Stomach (tissue), 9 donors: Measurements from ENCODE around the gene MCEMP1. TPM values are rescaled to one million over a fixed set of nuclear protein-coding genes. Genes with fewer than 3 reads are reported as not detected.

Experiments
- DNase-seq, 2 donors: peaks; one replicate each; pipeline versions ENCODE4 v3.0.0 to v3.0.0-alpha.2; 2013 to 2019
- H3K27ac ChIP-seq, 5 donors: fragments of 200-600 bp in 4 of 5; sonication (generic) in 4 of 5; one replicate each; pipeline ENCODE4 v1.5.1; 2013 to 2019; ENCODE audit warnings: mild to moderate bottlenecking in 1 of 5, moderate library complexity in 1 of 5
- H3K27me3 ChIP-seq, 3 donors: fragments of 200-600 bp; sonication (generic); one replicate each; pipeline ENCODE4 v1.5.1; 2017 to 2019; ENCODE audit warnings: mixed run types in 1 of 3
- H3K36me3 ChIP-seq, 4 donors: fragments of 200-600 bp; sonication (generic); 1 replicate in 3 of 4; 2 replicates in 1 of 4; pipeline ENCODE4 v1.5.1; 2016 to 2019
- H3K4me1 ChIP-seq, 4 donors: fragments of 200-600 bp; sonication (generic); one replicate each; pipeline ENCODE4 v1.5.1; 2016 to 2019
- H3K4me3 ChIP-seq, 4 donors: fragments of 200-600 bp; sonication (generic) in 3 of 4; one replicate each; pipeline ENCODE4 v1.5.1; 2016 to 2019; ENCODE audit warnings: mild to moderate bottlenecking in 1 of 4
- H3K9me3 ChIP-seq, 4 donors: fragments of 200-600 bp; sonication (generic); one replicate each; pipeline ENCODE4 v1.5.1; 2016 to 2019
- EP300 ChIP-seq: sonication (generic); formaldehyde crosslinking; IDR thresholded peaks from one replicate; pipeline ENCODE4 v1.6.1; 2017; ENCODE audit warnings: antibody characterized with exemption
- POLR2A ChIP-seq, 4 donors: fragments of 450-650 bp; IDR thresholded peaks; one replicate each; pipeline ENCODE4 v1.6.1; 2016; ENCODE audit warnings: antibody characterized with exemption in 4 of 4, control low read depth in 2 of 4, mild to moderate bottlenecking in 1 of 4, moderate library complexity in 1 of 4
- POLR2AphosphoS5 ChIP-seq, 3 donors: sonication (generic); formaldehyde crosslinking; IDR thresholded peaks; one replicate each; pipeline ENCODE4 v1.6.1; 2016; ENCODE audit warnings: antibody characterized with exemption in 3 of 3
- WGBS, 5 donors: extraction: QIAGEN DNeasy Blood & Tissue Kit in 3 of 5; methylation state at CpG; one replicate each; pipeline versions ENCODE4 v1.1.5 to v1.1.7; 2013 to 2018; 5-methylcytosine and 5-hydroxymethylcytosine counted together
- intact Hi-C: fragments of 100-400 bp; cut with DNase I; formaldehyde crosslinking; loops from one replicate; pipeline ENCODE4 v1.15.1; 2023; ENCODE audit warnings: low total_unique reads
- polyA plus RNA-seq, 3 donors: library from polyadenylated mRNA; stranded (reverse); fragments of 200-250 nt; gene quantifications; one replicate each; pipeline ENCODE4 v1.2.3, GENCODE V29; 2013
- total RNA-seq, 5 donors: library from RNA; depleted of rRNA; stranded (reverse); fragments of >200 nt; gene quantifications; one replicate each; pipeline versions ENCODE4 v1.1.0 to v1.2.3, GENCODE V29; 2014 to 2016
- TF ChIP-seq, protein P1 (sequence below), 7 experiments: fragments of 450-650 bp in 4 of 7; fragments of 200-600 bp in 3 of 7; sonication (generic) in 3 of 7; IDR thresholded peaks; one replicate each; pipeline ENCODE4 v1.5.1; 2016 to 2019; ENCODE audit warnings: antibody characterized with exemption in 7 of 7, control low read depth in 2 of 7, mild to moderate bottlenecking in 1 of 7
- donor health status: healthy with polysubstance abuse.
- donor health status: Bipolar disorder and iron deficiency.
- donor health status: healthy.

Gene MCEMP1
- total and polyA plus RNA-seq, 8 donors = 0.37 to 9.1 (median 0.94) TPM; not detected in 2

DNA sequence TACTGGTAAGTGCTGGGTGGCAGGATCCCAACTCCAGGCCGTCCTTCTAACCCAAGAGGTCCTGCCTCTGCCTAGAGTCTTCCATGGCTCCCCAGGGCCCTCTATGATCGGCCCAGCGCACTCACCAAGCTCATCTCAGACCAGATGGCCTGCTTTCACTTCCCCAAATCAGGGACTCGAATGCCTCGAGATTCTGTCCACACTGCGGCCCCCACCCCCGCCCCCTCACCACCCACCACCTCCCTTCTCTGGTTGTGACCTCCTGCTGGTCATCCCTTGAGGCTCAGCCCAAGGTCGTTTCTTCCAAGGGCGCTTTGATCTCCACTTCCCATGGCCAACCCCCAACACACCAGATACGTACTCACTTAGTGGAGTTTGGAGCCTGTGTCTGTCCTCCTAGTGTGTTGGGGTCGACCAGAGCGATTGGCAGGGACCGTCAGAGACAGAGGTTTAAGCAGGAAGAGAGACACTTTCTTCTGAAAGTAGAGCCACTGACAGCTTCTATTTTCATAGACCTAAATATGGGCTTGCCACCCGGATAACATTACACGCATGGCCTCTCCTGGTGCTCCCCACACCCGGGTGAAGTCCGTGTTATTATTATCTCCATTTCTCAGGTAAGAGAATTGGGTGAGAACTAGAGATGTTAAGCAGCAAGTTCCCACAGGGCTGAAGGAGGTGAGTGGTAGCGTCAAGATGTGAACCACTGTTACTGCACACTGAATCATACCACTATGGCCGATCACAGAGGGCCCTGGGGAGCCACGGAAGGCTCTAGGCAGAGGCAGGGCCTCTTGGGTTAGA is 25.0 kb downstream of the MCEMP1 start, which contains the start of gene FCER2:
TSS of gene FCER2 (minus strand) at position 478 of the 804 bp plus-strand sequence. CDS start 2,371 bp downstream, outside the sequence.
- no peaks in the 10 kb centered on the region for H3K36me3 ChIP-seq
- TF ChIP-seq POLR2A (IDR thresholded peaks at IDR 0.05) = no peak
- TF ChIP-seq EP300 = no peak
- no peak for TF ChIP-seq POLR2AphosphoS5 (IDR thresholded peaks at IDR 0.05)
- TF ChIP-seq, protein P1, sequence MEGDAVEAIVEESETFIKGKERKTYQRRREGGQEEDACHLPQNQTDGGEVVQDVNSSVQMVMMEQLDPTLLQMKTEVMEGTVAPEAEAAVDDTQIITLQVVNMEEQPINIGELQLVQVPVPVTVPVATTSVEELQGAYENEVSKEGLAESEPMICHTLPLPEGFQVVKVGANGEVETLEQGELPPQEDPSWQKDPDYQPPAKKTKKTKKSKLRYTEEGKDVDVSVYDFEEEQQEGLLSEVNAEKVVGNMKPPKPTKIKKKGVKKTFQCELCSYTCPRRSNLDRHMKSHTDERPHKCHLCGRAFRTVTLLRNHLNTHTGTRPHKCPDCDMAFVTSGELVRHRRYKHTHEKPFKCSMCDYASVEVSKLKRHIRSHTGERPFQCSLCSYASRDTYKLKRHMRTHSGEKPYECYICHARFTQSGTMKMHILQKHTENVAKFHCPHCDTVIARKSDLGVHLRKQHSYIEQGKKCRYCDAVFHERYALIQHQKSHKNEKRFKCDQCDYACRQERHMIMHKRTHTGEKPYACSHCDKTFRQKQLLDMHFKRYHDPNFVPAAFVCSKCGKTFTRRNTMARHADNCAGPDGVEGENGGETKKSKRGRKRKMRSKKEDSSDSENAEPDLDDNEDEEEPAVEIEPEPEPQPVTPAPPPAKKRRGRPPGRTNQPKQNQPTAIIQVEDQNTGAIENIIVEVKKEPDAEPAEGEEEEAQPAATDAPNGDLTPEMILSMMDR (IDR thresholded peaks at IDR 0.05) = no peak
- DNase-seq = no peak
- H3K4me1 ChIP-seq = peaks cover 0 to 9% (median 0%) of the 10 kb centered on the region in 4 donors
- H3K27me3 ChIP-seq = peaks cover 4 to 82% (median 29%) of the 10 kb centered on the region in 3 donors
- WGBS, 5 donors = 54 to 59% (median 59%) methylated on average over 18 to 20 of the region's 20 CpGs
- H3K27ac ChIP-seq = no peak within 1 kb of the TSS
- H3K9me3 ChIP-seq = no peaks in the 10 kb centered on the region
- intact Hi-C loops = no loop called here
- no peak within 1 kb of the TSS for H3K4me3 ChIP-seq

DNA sequence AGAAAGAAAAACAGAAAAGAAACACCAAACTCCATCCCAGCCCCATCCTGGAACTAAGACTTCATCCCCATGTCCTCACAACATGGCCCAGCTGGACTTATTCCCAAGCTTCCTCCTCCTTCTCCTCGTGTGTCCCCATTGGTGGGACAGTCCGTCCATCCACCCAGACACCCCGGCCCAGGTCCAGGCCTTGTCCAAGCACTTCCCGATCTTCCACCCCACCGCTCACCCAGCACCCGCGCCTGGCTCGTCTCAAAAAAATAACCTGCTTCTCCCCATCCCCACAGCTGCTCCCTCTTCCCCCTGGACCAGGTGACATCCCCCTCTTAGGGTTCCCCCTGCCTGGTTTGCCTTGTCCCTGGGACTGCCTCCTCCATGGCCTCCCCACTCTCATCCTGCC is 26.4 kb downstream of the MCEMP1 start:
- WGBS, 5 donors = 57 to 77% (median 69%) methylated on average over 8 of the region's 8 CpGs
- TF ChIP-seq, protein P1 (IDR thresholded peaks at IDR 0.05) = no peak

DNA sequence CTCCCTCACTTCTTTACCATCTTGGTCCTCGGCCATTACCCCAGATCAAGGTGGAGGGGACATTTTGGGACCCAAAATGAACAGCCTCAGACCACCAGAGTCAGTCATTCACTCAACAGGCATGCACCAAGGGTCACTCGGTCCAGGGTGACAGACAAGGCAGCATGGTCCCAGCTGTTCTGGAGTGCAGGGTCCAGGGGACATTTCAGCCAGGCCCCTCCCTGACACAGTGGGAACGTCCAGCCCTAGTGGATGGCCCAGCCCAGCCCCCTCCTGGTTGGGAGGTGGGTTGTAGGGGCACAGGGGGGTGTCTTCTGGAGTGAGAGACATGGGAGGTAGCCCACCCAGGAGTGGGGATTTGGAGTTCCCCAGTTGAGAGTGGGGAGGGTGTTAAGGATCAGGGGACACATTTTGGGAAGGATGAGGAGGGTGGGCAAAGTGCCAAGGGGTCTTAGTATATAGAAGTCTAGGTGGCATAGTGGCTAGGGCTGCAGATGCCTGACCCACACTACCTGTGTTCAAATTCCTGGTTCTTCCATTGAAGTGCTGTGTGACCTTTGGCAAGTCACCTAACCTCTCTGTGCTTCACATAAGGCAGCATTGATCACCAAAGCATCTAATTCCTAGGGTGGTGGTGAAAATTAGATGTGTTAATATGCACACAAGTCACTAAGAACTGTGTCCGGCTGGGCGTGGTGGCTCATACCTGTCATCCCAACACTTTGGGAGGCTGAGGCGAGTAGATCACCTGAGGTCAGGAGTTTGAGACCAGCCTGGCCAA is 27.6 kb downstream of the MCEMP1 start:
- Histone ChIP-seq H3K4me1 (peaks cover 0 to 9% (median 0%) of the 10 kb centered on the region in 4 donors), H3K9me3 (no peaks in the 10 kb centered on the region), H3K4me3 (no peak overlapping the region), H3K27ac (no peak overlapping the region), H3K36me3 (no peaks in the 10 kb centered on the region), H3K27me3 (peaks cover 0 to 56% (median 10%) of the 10 kb centered on the region in 3 donors)
- intact Hi-C loops = no loop called here
- TF ChIP-seq, protein P1 (IDR thresholded peaks at IDR 0.05) = no peak
- TF ChIP-seq EP300 (no peak), POLR2AphosphoS5 (IDR thresholded peaks at IDR 0.05) (no peak), POLR2A (IDR thresholded peaks at IDR 0.05) (no peak)
- DNase-seq = no peak
- WGBS, 5 donors = 52 to 76% (median 71%) methylated on average over 6 of the region's 6 CpGs

More for the DNA sequence above, 26.4 kb downstream of the MCEMP1 start:
- peaks cover under 1 to 67% (median 18%) of the 10 kb centered on the region in 3 donors for H3K27me3 ChIP-seq
- DNase-seq = no peak
- H3K9me3 ChIP-seq = no peaks in the 10 kb centered on the region
- no peak overlapping the region for H3K27ac ChIP-seq
- no peaks in the 10 kb centered on the region for H3K36me3 ChIP-seq
- no peak overlapping the region for H3K4me3 ChIP-seq
- H3K4me1 ChIP-seq = peaks cover 0 to 9% (median 0%) of the 10 kb centered on the region in 4 donors
- intact Hi-C loops = no loop called here

DNA sequence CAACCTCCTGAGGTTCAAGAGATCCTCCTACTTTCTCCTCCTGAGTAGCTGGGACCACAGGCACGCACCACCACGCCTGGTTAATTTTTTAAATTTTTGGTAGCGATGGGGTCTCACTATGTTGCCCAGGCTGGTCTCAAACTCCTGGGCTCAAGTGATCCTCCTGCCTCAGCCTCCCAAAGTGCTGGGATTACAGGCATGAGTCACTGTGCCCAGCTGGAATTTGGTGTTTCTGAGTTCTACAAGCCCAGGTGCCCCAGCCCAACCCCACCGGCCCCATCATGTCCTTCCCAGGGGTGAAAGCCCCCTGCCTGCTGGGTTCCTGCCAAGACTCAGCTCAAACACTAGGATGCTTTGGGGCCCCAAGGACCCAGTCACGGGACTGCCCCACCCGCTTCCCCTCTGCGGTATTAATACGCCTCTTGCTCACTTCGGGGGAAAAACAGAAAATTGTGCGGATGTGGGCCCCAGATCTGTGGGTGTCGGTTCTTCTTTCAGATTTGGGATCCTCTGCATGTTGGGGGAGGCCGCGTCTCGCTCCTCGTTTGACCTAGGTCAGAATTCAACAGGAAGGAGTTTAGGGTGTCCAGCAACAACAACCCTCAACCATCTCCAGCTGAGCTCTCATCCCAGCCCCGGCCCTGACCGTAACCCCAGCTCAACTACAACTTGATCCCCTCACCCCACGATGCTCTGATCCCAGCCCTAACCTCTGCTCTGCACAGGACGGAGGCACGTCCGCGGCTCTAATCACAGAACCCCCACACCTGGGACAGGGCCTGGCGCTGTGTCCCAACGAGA is 28.7 kb downstream of the MCEMP1 start:
- no peaks in the 10 kb centered on the region for H3K36me3 ChIP-seq
- no peaks in the 10 kb centered on the region for H3K9me3 ChIP-seq
- DNase-seq = peak; percentile 44 to 47
- no peak for TF ChIP-seq POLR2A (IDR thresholded peaks at IDR 0.05)
- TF ChIP-seq, protein P1 (IDR thresholded peaks at IDR 0.05) = no peak
- TF ChIP-seq POLR2AphosphoS5 (IDR thresholded peaks at IDR 0.05) = no peak
- TF ChIP-seq EP300 = no peak
- H3K27ac ChIP-seq = peak overlapping the region in 2 of 5 donors; percentile 59 to 60
- no peak overlapping the region for H3K4me3 ChIP-seq
- WGBS, 5 donors = 55 to 61% (median 58%) methylated on average over 17 to 24 of the region's 24 CpGs
- intact Hi-C loops = no loop called here
- H3K27me3 ChIP-seq = peaks cover 0 to 50% (median 2%) of the 10 kb centered on the region in 3 donors
- peaks cover 0 to 9% (median 0%) of the 10 kb centered on the region in 4 donors for H3K4me1 ChIP-seq
